Smooth muscle cell of bladder (primary cell): ENCODE measurements around the gene MED7. TPM values are rescaled to one million over a fixed set of nuclear protein-coding genes. Genes with fewer than 3 reads are reported as not detected.

Experiments used
- total RNA-seq: library from RNA; depleted of rRNA; stranded (reverse); fragments of >200 nt; gene quantifications from 2 replicates; pipeline ENCODE4 v1.2.3, GENCODE V29; 2014

MED7 gene
- total RNA-seq, result 5.8 and 6.4 TPM in 2 replicates

GRCh38 chr5:157142317-157143126 lies at the start of gene MED7:
TSS of gene MED7 (minus strand) at chr5:157142865. CDS start at chr5:157139431, 3,434 bp downstream.

GRCh38 chr5:157180374-157181264 lies 38.0 kb upstream of the MED7 start, which contains the start of gene ITK:
TSS of gene ITK (plus strand) at chr5:157180840. CDS start at chr5:157180978, 138 bp downstream.

GRCh38 chr5:157166214-157167213 lies 23.8 kb upstream of the MED7 start, which contains the start of gene GARIN3:
TSS of gene GARIN3 (minus strand) at chr5:157166264. CDS start at chr5:157166168, 96 bp downstream.

GRCh38 chr5:157108976-157109375 lies 33.7 kb downstream of the MED7 start, which contains the start of gene HAVCR2:
TSS of gene HAVCR2 (minus strand) at chr5:157109044. CDS start at chr5:157108983, 61 bp downstream.

Other genes with a start within 250 kb of the MED7 start
- not detected in 2 replicates for gene TIMD4, start 179.6 kb downstream of the MED7 start, total RNA-seq
- gene HAVCR1, start 83.7 kb downstream of the MED7 start, total RNA-seq, result not detected in 2 replicates
- gene HAVCR2, start 33.8 kb downstream of the MED7 start, total RNA-seq, result under 0.01 and 0.09 TPM in 2 replicates
- gene GARIN3, start 23.4 kb upstream of the MED7 start, total RNA-seq, result not detected in 2 replicates
- gene ITK, start 38.0 kb upstream of the MED7 start, total RNA-seq, result under 0.01 TPM in 2 replicates
- gene CYFIP2, start 123.3 kb upstream of the MED7 start, total RNA-seq, result 8.1 and 8.8 TPM in 2 replicates